SH-SY5Y (cell line): ENCODE measurements around the gene SEMA3D.

Experiments used
- GATA2 ChIP-seq: IDR thresholded peaks from 2 replicates; pipeline ENCODE4 v1.6.1; 2011; ENCODE audit warnings: mild to moderate bottlenecking, low read depth, low read length
- GATA3 ChIP-seq: IDR thresholded peaks from 2 replicates; pipeline ENCODE4 v1.6.1; 2011; ENCODE audit warnings: low read depth, mild to moderate bottlenecking, low read length, moderate library complexity

GRCh38 chr7:85175217-85175616 lies 11.6 kb downstream of the SEMA3D start:
- no peak for TF ChIP-seq GATA2
- TF ChIP-seq GATA3: no peak
